Karpas-422 (cell line): ENCODE results near the gene ADGRA1. TPM values are rescaled to one million over a fixed set of nuclear protein-coding genes. Genes with fewer than 3 reads are reported as not detected.

ENCODE experiments used
- DNase-seq: peaks from one replicate; pipeline ENCODE4 v3.0.0-alpha.2; 2015
- H2AFZ ChIP-seq: fragments of 200-600 bp; sonication (generic); 2 replicates; pipeline ENCODE4 v1.6.1; 2014; ENCODE audit warnings: antibody characterized with exemption, low read length, mixed read lengths
- H3K27ac ChIP-seq: fragments of 200-600 bp; sonication (generic); 2 replicates; pipeline ENCODE4 v1.5.1; 2014; ENCODE audit warnings: mild to moderate bottlenecking, low read length, moderate library complexity
- H3K27me3 ChIP-seq: fragments of 200-600 bp; sonication (generic); 2 replicates; pipeline ENCODE4 v1.6.1; 2014; ENCODE audit warnings: low read length, mixed read lengths
- H3K36me3 ChIP-seq: fragments of 200-600 bp; sonication (generic); 2 replicates; pipeline ENCODE4 v1.6.1; 2014; ENCODE audit warnings: low read length, mixed read lengths; ENCODE audit not compliant: insufficient read depth
- H3K4me1 ChIP-seq: fragments of 200-600 bp; sonication (generic); 2 replicates; pipeline ENCODE4 v1.6.1; 2014; ENCODE audit warnings: mild to moderate bottlenecking, low read length, mixed read lengths
- H3K4me2 ChIP-seq: fragments of 200-600 bp; sonication (generic); 2 replicates; pipeline ENCODE4 v1.6.1; 2014; ENCODE audit warnings: low read length, low read depth, mild to moderate bottlenecking; ENCODE audit not compliant: poor library complexity, severe bottlenecking
- H3K4me3 ChIP-seq: fragments of 200-600 bp; sonication (generic); 2 replicates; pipeline ENCODE4 v1.5.1; 2014; ENCODE audit warnings: mild to moderate bottlenecking, antibody characterized with exemption, low read length, mixed read lengths
- H3K79me2 ChIP-seq: fragments of 200-600 bp; sonication (generic); 2 replicates; pipeline ENCODE4 v1.6.1; 2014; ENCODE audit warnings: mild to moderate bottlenecking, low read length, mixed read lengths
- H3K9ac ChIP-seq: fragments of 200-600 bp; sonication (generic); 2 replicates; pipeline ENCODE4 v1.6.0; 2014; ENCODE audit warnings: low read length
- H3K9me2 ChIP-seq: fragments of 200-600 bp; sonication (generic), shearing (Covaris generic); replicated peaks from 2 replicates; pipeline ENCODE4 v1.6.0; 2014; ENCODE audit warnings: mild to moderate bottlenecking, low read length, moderate library complexity; ENCODE audit not compliant: insufficient read depth
- H3K9me3 ChIP-seq: fragments of 300-700, 200-600 bp; sonication (generic); 2 replicates; pipeline ENCODE4 v1.6.1; 2014; ENCODE audit warnings: low read length, mixed read lengths
- H4K20me1 ChIP-seq: fragments of 200-600 bp; sonication (generic); 2 replicates; pipeline ENCODE4 v1.6.1; 2014; ENCODE audit warnings: mild to moderate bottlenecking, antibody characterized with exemption, low read length, low read depth; ENCODE audit not compliant: insufficient read depth
- total RNA-seq: library from RNA; depleted of rRNA; stranded (reverse); fragments of >200 nt; shearing (Covaris generic); gene quantifications from 2 replicates; pipeline ENCODE4 v1.2.3, GENCODE V29; 2014; ENCODE audit warnings: low replicate concordance

Gene ADGRA1
- total RNA-seq, 1 experiment from 2014 or later = not detected

DNA sequence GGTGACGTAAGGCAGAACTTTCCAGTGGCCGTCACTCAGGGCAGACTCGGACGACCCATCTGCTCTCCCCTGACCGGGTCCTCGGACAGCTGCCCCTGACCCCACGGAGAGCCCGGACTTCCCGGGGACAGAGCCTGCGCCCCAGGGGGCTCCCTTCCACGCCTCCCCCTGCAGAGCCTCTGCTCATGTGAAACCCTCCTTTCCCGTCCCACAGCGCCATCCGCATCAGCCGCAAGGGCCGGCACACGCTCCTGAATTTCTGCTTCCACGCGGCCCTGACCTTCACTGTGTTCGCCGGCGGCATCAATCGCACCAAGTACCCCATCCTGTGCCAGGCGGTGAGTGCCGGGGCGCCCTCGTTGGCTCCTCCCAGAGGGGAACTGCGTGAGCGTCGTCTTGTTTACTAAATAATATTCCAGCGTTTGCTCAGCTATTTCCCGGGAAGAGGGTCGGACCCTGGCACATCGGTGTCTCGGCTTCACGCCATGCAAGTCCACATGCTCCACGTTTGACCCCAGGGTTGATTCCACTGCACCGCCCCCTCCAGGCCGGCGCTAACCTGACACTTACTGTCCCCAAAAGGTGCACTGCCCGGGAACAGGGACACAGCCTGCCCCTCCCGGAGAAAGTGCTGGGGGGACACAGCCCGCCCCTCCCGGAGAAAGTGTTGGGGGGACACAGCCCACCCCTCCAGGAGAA is 10.9 kb downstream of the ADGRA1 start:
- DNase-seq = no peak
- Histone ChIP-seq H2AFZ (no peak overlapping the region), H4K20me1 (no peaks in the 10 kb centered on the region), H3K4me2 (no peak overlapping the region), H3K4me3 (no peak overlapping the region), H3K9ac (no peak overlapping the region), H3K9me3 (no peaks in the 10 kb centered on the region), H3K36me3 (no peaks in the 10 kb centered on the region), H3K4me1 (no peaks in the 10 kb centered on the region), H3K9me2 (no peaks in the 10 kb centered on the region), H3K27me3 (no peaks in the 10 kb centered on the region), H3K79me2 (no peaks in the 10 kb centered on the region), H3K27ac (no peak overlapping the region)

DNA sequence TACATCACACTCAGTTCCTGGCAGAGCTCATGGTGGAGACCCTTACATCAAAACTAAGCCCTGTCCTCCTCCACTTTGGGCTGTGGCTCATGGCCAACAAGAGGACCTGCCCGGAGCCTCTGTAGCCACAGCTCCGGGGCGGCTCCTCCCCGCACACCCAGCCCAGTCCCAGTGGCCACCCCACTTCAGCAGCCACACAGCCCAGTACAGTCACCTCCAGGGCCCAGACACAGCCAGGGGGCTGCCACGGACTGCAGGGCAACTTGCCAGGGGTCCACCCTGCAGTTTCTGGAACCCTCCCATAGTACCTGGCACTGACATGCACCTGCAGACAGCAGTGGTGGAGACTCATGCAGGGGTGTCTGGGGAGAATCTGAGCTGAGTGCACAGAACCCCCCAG is 11.8 kb downstream of the ADGRA1 start:
- Histone ChIP-seq H3K9me3 (no peaks in the 10 kb centered on the region), H2AFZ (no peak overlapping the region), H3K27ac (no peak overlapping the region), H3K27me3 (no peaks in the 10 kb centered on the region), H3K79me2 (no peaks in the 10 kb centered on the region), H3K9ac (no peak overlapping the region), H3K4me2 (no peak overlapping the region), H3K36me3 (no peaks in the 10 kb centered on the region), H3K9me2 (no peaks in the 10 kb centered on the region), H3K4me1 (no peaks in the 10 kb centered on the region), H4K20me1 (no peaks in the 10 kb centered on the region), H3K4me3 (no peak overlapping the region)
- no peak for DNase-seq

GRCh38 chr10:133100186-133100585 is 12.5 kb downstream of the ADGRA1 start:
- H3K4me3 ChIP-seq = no peak overlapping the region
- no peaks in the 10 kb centered on the region for H4K20me1 ChIP-seq
- H3K27me3 ChIP-seq = no peaks in the 10 kb centered on the region
- no peaks in the 10 kb centered on the region for H3K9me2 ChIP-seq
- H3K36me3 ChIP-seq = no peaks in the 10 kb centered on the region
- no peak overlapping the region for H3K4me2 ChIP-seq
- no peak for DNase-seq
- no peak overlapping the region for H3K27ac ChIP-seq
- H3K4me1 ChIP-seq = no peaks in the 10 kb centered on the region
- H3K9ac ChIP-seq = no peak overlapping the region
- no peaks in the 10 kb centered on the region for H3K9me3 ChIP-seq
- no peaks in the 10 kb centered on the region for H3K79me2 ChIP-seq
- H2AFZ ChIP-seq = no peak overlapping the region

DNA sequence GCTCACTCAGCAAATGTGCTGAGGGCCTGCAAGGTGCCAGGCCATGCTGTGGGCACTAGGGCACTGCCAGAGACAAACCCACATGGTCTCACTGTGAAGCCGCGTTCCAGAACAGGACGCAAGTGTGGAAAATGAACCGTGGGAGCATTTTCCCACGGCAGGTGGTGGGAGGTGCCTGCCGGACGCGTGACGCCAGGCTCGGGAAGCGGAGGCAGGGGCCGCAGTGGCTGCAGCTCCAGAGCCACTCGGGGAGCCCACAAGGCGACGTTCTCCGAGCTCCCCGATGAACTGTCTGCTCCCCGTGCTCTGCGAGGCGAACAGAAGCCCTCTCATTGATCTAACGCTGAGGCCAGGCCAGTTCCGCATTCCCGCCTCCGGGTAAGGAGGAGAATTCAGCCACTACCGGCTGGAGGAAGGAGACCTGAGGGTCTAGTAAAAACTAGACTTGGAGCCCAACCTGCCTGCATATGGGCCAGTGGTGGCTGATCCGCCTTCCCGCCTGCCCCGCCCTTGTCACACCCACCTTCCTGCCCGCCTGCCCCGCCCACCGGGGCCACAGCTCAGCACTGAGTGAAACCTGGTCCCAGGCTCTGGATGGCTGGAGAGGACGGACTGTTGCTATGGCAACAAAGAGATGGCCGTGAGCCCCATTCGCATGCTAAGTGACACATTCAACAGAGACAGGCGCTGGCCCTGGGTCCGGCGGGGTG is 13.1 kb downstream of the ADGRA1 start:
- Histone ChIP-seq H3K36me3 (no peaks in the 10 kb centered on the region), H3K79me2 (no peaks in the 10 kb centered on the region), H3K9me3 (no peaks in the 10 kb centered on the region), H3K4me1 (no peaks in the 10 kb centered on the region), H3K27ac (no peak overlapping the region), H3K4me3 (no peak overlapping the region), H3K4me2 (no peak overlapping the region), H3K9me2 (no peaks in the 10 kb centered on the region), H2AFZ (no peak overlapping the region), H4K20me1 (no peaks in the 10 kb centered on the region), H3K27me3 (no peaks in the 10 kb centered on the region), H3K9ac (no peak overlapping the region)
- DNase-seq = peak; percentile 69

DNA sequence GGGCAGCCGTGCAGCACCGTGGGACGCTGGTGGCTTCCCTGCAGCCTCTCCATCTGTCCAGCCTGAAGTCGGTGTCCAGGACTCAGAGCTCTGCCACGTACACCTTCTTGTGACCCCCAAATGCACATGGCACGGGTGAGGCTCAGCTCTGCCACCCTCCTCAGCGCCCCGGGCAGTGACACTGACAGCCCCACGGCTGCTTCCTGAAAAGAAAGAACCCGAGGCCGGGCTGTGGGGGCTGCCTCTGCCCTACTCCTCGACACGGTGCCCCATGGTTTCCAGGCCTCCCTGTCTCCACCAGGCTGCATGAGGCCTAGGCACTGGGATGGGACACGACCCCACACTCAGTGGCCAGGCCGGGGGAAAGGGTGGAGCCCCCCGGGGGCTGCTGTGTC is 13.7 kb downstream of the ADGRA1 start:
- Histone ChIP-seq H3K4me2 (no peak overlapping the region), H3K36me3 (no peaks in the 10 kb centered on the region), H3K27me3 (no peaks in the 10 kb centered on the region), H3K9me2 (no peaks in the 10 kb centered on the region), H2AFZ (no peak overlapping the region), H4K20me1 (no peaks in the 10 kb centered on the region), H3K27ac (no peak overlapping the region), H3K9me3 (no peaks in the 10 kb centered on the region), H3K4me1 (no peaks in the 10 kb centered on the region), H3K4me3 (no peak overlapping the region), H3K9ac (no peak overlapping the region), H3K79me2 (no peaks in the 10 kb centered on the region)
- no peak for DNase-seq

DNA sequence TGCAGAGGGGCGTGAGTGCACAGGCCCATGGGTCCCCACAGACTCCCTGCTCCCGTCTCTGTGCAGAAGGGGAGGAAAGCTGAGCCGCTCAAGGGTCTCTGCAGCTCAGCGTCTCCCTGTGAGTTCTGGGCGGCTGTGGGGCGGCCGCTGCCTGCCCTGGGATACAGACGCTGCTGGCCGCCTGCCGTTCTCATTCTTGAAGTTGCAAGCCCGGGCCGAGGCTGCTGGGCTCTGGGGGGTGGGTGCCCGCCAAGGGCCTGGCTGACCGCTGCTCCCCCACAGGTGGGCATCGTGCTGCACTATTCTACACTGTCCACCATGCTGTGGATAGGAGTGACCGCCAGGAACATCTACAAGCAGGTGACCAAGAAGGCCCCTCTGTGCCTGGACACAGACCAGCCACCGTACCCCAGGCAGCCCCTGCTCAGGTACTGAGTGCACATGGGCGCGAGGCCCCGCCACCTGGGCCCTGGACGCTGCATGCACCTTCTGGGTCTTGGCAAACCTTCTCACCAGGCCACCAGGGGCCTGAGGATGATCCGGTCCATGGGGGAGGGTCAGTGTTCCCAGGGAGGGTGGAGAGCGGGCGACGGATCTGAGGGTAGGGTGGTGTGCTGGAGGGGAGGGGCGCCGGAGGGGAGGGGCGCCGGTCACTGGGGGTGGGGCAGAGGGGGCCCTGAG is 14.8 kb downstream of the ADGRA1 start:
- H3K9me3 ChIP-seq = no peaks in the 10 kb centered on the region; the same call in 1 of the 2 replicates
- H3K79me2 ChIP-seq = no peaks in the 10 kb centered on the region
- H3K36me3 ChIP-seq = no peaks in the 10 kb centered on the region
- H3K4me2 ChIP-seq = no peak overlapping the region
- H3K27me3 ChIP-seq = no peaks in the 10 kb centered on the region
- H3K9ac ChIP-seq = no peak overlapping the region
- no peaks in the 10 kb centered on the region for H3K9me2 ChIP-seq
- H4K20me1 ChIP-seq = no peaks in the 10 kb centered on the region
- H3K27ac ChIP-seq = no peak overlapping the region
- H2AFZ ChIP-seq = no peak overlapping the region
- no peak overlapping the region for H3K4me3 ChIP-seq
- no peak for DNase-seq
- no peaks in the 10 kb centered on the region for H3K4me1 ChIP-seq

DNA sequence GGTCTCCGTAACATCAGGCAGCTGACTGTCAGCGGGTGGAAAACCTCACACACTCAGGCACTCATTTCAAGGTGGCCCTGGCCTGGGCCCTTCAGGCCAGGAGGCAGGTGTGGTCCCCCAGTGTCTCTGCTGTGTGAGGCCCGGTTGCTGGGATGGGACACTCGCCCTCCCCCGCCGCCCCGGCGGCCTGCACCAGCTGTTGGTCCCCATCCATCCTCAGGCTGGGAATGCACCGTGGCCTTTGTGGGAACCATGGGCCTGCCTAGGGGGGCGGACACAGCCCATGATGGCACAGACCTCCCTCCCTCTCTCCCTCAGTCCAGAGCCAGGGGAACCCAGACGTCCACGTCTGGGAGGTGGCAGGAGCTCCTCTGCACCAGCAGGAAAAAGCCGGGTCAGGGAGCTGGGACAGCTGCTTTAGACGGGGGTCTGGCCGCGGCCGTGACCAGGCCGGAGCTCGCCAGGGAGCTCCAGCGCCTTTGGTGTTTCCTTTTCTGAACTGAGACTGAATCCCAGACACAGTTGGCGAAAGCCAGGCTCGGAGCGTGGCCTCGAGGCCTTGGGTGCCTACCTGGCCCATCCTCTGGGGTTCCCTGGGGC is 15.7 kb downstream of the ADGRA1 start:
- H3K4me1 ChIP-seq = no peaks in the 10 kb centered on the region
- H3K9me3 ChIP-seq = peaks cover 5% of the 10 kb centered on the region; the same call in 1 of the 2 replicates
- H3K4me3 ChIP-seq = no peak overlapping the region
- no peaks in the 10 kb centered on the region for H3K27me3 ChIP-seq
- no peaks in the 10 kb centered on the region for H3K9me2 ChIP-seq
- H2AFZ ChIP-seq = no peak overlapping the region
- H3K9ac ChIP-seq = no peak overlapping the region
- no peak overlapping the region for H3K4me2 ChIP-seq
- no peak overlapping the region for H3K27ac ChIP-seq
- no peaks in the 10 kb centered on the region for H4K20me1 ChIP-seq
- no peak for DNase-seq
- no peaks in the 10 kb centered on the region for H3K36me3 ChIP-seq
- H3K79me2 ChIP-seq = no peaks in the 10 kb centered on the region
